SU-DHL-6 (cell line): ENCODE results near the gene ZNF132.

ENCODE experiments used
- EZH2phosphoT487 ChIP-seq: fragments of 200-600 bp; sonication (generic), shearing (Covaris generic); conservative IDR thresholded peaks from 2 replicates; pipeline ENCODE4 v1.6.1; 2018; ENCODE audit warnings: mild to moderate bottlenecking, antibody characterized with exemption, low read length, moderate library complexity, mixed read lengths
- TF ChIP-seq, protein P1 (sequence below): fragments of 200-600 bp; sonication (generic); IDR thresholded peaks from one replicate; pipeline ENCODE4 v1.5.1; 2017; ENCODE audit warnings: antibody characterized with exemption, mild to moderate bottlenecking, low read length, moderate library complexity; ENCODE audit not compliant: insufficient read depth, poor library complexity, severe bottlenecking

- TF ChIP-seq, protein P1, sequence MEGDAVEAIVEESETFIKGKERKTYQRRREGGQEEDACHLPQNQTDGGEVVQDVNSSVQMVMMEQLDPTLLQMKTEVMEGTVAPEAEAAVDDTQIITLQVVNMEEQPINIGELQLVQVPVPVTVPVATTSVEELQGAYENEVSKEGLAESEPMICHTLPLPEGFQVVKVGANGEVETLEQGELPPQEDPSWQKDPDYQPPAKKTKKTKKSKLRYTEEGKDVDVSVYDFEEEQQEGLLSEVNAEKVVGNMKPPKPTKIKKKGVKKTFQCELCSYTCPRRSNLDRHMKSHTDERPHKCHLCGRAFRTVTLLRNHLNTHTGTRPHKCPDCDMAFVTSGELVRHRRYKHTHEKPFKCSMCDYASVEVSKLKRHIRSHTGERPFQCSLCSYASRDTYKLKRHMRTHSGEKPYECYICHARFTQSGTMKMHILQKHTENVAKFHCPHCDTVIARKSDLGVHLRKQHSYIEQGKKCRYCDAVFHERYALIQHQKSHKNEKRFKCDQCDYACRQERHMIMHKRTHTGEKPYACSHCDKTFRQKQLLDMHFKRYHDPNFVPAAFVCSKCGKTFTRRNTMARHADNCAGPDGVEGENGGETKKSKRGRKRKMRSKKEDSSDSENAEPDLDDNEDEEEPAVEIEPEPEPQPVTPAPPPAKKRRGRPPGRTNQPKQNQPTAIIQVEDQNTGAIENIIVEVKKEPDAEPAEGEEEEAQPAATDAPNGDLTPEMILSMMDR = no peak
- TF ChIP-seq EZH2phosphoT487 = no peak
Observed at GRCh38 chr19:58386576-58387337, 53.2 kb downstream of the ZNF132 start, which contains the start of gene RPS5.
